GM18519 (cell line): ENCODE measurements around the gene CCL23.
"Not testable (repeated sequence)": the region's sequence is repeated elsewhere in the genome, so short reads cannot be mapped to it uniquely, and the experiment has no call there.

Experiments used
- ATAC-seq: cut with Tn5 transposase; IDR thresholded peaks from one replicate; pipeline ENCODE4 v1.9.1; 2021; ENCODE audit warnings: mild to moderate bottlenecking, moderate library complexity; ENCODE audit not compliant: unreplicated experiment, low FRiP score

CCL23 gene

DNA sequence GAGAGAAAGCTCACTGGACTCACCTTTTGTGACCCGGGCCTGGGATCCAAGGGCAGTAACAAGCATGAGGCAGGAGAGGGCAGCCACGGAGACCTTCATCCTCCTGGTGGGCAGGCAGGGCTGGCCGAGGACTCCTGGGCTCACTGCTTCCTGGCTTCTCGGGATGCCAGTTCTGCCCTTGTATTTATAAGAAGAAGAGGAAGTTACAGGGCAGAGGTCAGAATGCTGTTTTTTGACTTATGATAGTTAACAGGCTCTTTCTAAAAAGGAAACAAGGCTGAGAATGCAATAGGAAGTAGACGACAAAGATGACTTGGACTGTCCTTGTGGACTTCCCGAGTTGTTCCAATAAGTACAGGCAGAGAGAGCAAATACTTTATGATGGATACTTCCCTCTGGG, at the start of gene CCL23:
CCL23 (minus strand) TSS at position 174 of the 400 bp plus-strand sequence; CDS start at position 99, 75 bp downstream.
- ATAC-seq, result no peak

DNA sequence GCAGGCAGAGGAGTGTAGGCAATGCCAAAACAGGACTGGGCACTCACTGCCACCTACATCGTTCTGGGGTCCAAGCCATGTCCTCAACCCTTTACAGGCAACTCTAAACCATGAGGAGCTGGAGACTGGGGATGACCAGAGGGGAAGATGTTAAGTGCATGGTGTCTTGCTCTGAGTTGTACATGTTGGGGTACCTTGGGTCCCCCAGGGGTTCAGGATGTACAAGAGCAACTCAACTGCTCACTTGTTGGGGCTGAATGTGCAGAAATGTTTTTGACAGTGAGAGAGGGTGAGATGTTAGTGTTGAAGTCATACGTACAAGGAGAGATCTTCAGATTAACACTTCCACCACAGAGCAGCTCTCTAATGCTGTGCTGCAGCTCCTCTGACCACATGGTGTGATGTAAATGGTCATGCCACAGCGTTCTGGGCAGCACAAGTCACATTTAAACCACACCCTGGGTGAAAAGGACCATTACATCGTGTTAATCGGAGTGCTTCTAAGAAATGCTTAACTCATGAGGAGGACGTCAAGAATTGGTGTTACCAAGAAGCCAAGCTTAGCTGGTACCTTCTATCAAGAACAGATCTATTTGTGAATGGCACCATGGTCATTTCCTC, 48.7 kb upstream of the CCL23 start:
- no peak for ATAC-seq

- ATAC-seq, result no peak
These were observed 46.2 kb upstream of the CCL23 start, which contains the start of gene CCL18 for GRCh38 chr17:36063786-36064541. Gene CCL18 (plus strand): TSS chr17:36064272. CDS start chr17:36064343, 71 bp downstream.

DNA sequence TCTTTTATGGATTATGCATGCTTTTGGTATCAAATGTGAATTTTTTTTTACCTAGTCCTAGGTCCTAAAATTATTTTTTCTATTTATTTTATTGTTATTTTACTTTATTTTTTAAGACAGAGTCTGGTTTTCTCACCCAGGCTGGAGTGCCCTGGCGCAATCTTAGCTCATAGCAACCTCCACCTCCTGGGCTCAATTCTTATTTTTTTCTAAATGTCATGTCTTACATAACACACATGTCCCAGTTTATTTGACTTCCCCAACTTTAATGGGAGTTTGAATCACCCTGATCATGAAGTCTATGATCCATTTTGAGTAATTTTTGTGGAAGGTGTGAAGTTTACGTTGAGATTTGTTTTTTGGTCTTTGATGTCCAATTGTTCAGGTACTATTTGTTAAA, 43.0 kb upstream of the CCL23 start:
- ATAC-seq, result no peak

DNA sequence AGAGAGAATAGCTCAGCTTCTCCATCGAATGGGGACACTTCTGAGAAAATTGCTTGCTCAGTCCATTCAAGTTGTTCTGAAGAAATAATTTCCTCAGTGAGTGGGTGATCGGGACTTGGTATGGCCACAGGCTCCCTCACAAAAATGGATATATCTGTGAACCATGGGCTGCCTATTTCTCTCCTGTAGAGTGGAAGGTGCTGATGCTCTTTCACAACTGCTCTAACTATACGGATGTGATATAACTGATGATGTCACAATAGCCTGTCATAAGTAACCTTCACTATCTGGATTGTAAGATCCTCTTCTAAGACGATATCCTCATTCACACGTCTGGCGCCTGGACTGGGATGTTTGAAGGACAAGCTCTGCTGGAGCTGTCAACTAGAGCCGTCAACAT, 41.6 kb upstream of the CCL23 start:
- no peak for ATAC-seq

DNA sequence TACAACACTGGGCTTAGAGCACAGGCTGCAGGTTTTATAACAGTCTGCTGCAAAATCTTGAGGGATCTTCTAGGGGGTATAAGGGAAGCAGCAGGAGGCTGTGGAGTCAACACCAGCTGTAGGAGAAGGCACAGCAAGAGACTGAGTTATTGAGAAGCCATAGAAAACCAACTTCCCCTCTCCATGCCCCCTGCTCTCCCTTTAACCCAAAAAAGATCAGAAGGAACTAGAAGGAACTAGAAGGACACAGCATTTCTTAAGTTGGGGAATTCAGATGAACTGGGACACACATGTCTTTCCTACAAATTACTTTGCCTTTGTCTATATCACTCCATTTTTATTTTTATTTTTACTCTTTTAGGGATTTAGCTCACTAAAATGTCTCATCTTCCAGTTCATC, 40.1 kb upstream of the CCL23 start:
- no peak for ATAC-seq

DNA sequence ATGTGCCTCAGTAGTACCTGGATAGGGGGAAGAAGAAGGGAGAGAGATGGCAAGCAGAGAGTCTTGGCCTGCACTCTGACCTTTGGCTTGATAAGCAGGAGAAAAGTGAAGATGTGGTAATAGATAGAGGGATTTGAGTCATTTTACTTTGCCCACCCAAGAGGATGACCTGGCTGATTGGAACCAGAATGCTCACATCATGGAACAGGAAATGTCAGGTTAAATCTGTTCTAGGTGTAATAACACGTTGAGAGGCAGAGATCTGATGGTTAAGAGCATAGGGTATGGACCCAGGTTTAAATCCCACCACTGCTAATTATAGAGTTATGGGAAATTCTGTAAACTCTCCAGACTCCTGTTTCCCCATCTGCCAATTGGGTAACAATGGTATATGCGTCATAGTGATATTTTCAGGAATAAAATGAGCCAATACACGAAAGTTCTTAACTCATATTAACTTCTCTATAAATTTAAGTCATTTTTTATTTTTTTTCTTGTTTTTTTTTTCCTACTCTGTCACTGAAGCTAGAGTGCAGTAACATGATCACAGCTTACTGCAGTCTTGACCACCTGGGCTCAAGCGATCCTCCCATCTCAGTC, 38.2 kb upstream of the CCL23 start:
- no peak for ATAC-seq

DNA sequence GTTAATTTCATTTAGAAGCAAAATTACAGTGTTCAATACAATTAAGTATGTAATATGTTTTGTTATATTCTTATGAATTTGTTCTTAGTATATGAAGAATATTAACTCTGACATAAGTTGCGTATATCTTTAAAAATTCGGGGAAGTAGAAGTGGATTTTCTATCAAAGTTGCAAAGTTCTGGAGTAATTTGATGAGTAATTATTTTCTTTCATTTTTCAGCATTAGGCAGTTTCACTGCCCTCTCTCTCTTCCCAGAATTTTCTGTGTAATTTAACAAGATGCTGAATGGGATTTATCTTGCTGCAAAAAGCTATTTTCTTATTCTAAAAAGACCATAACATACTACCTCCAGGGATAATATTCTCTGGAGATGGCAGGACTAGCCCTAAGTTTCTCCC, 37.4 kb upstream of the CCL23 start:
- no peak for ATAC-seq

GRCh38 chr17:36049643-36050042, 31.9 kb upstream of the CCL23 start:
- no peak for ATAC-seq

DNA sequence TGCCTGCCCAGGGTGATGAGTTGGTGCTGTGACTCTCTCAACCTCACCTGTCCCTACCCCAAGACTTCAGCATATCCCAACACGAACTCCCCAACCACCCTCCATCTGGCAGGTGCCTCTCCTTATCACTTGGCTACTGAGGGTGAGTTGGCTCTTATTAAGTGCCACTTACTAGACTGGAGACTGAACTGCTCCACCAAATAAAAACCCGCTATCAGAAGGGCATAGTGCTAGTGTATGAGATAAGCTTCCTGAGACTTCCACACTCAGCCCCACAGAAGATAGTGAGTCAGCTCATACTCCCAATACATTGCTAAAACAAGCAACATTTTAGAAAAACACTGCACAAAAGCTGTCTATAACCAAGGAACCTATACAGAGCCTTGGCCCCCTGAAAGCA, 30.3 kb upstream of the CCL23 start:
- ATAC-seq, result no peak

DNA sequence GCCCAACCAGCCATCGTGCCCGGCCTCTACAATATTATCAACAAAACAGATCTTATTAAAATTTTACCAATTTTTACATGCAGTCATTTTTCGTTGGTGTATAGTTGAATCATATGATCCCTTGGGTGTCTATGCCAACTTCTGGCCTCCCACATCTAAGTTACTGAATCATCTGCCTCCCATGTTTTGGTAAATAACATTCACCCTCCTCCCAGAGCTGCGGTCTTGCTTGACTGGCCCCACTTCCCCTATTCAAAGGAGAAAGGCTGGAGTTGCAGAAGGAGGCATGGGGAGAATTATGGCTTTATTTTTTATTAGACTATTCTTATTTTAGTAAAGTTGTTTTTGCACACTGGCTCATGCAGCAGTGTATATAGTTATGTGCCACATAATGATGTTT, 18.5 kb upstream of the CCL23 start:
- no peak for ATAC-seq

GRCh38 chr17:36034127-36034526, 16.4 kb upstream of the CCL23 start:
- no peak for ATAC-seq

DNA sequence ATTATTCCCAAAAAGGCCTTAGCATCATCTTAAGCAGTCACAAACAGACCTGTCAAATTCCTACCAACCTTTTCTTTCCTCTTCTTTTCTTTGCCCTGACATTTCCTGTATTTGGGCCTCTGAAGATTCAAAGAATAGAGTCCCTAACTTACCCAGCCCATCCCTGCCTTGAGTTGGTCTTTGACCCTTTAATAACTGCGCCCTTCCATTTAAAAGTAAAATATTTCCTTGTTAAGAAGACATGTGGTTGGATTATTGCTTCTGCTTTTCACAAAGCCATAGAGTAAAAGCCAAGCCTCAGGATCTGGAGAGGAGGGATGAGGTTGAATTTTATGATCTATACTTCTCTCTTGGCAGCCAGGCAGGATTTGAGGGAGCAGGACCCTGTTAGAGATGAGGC, 13.2 kb upstream of the CCL23 start:
- ATAC-seq, result no peak

DNA sequence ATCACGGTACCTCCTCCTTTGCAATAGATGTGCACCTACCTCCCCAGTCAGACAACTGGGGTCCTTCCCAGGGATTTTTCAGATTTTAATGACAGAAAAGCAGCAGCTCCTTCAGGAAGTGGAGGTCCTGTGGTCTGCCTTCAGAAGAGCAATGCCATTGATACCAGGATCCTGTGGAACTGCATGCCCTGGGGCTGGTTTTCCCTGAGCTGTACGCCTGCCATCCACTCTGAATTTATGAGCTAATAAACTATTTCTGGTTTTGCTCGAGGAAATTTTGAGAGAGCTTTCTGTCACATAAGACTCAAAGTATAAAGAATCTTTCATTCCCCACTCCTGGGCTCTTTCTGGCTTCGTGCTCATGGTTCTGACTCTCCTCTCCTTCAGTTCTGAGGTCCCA, 10.0 kb upstream of the CCL23 start:
- ATAC-seq, result no peak

DNA sequence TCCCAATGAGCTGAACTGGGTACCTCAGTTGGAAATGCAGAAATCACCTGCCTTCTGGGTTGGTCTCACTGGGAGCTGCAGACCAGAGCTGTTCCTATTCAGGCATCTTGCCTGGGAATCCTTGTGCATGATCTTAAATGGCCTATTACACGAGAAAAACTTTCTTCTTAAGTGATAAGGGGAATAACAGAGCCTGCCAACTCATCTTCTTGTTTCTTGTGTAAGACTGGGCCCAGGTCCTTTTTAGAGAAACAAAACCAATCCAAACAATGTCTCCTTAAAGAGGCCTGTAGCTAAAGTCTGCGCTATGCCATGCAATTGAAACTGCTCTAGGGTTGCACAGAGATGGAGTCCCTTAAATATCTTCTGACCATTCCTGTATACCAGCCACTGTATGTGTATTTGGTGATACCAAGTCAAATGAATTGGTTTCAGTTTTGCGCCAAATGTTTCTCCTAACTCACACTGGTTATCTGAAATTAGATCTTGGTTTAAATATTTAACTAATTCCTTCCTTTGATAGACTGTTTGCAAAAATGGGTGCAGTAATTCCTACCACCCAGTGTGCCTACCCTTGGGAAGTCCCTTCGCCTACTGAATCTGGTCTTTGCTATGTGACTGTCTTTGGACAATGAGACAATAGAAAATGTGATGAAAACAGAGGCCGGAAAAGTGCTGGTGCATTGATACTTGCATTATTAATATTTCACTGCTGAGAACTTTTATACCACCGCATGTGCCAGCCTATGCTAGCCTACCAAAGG, 6.5 kb upstream of the CCL23 start:
- no peak for ATAC-seq

DNA sequence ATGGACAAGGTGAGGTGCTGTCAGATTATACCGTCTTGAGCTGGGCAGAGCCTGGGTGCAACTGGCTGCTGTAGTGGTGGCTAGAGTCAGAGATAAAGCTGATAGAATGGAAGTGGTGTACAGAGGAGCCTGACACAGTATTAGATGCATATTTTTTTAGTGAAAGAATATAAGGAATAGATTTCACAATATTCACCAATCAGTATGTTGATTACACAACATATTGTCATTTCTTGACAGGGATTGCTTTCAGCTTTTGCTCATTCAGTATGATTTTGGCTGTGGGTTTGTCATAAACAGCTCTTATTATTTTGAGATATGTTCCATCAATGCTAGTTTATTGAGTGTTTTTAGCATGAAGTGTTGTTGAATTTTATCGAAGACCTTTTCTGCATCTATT, 1.7 kb upstream of the CCL23 start:
- no peak for ATAC-seq

DNA sequence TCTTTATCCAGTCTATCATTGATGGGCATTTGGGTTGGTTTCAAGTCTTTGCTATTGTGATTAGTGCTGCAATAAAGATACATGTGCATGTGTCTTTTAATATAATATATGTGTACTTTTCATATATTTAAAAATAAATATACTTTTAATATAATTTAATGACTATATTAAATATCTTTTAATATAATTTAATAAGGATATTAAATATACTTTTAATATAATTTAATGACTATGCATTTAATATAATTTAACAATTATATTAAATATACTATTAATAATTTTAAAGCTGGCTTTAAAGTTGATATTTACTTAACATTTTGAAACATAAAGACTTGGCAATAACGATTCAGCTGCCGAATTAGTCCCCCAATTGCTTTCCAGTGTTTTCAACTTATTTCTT, 1.2 kb downstream of the CCL23 start:
- ATAC-seq, result no peak

DNA sequence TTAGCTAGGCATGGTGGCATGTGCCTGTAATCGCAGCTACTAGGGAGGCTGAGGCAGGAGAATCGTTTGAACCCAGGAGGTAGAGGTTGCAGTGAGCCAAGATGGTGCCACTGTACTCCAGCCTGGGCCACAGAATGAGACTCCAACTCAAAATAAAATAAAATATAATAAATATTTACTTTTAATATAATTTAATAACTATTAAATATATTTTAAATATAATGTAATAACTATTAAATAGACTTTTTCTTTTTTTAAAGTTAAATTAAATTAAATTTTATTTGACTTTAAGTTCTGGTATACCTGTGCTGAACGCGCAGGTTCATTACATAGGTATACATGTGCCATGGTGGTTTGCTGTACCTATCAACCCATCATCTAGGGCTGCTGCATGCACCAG, 1.9 kb downstream of the CCL23 start:
- not testable (repeated sequence) for ATAC-seq

- ATAC-seq, result no peak
These were observed 2.8 kb downstream of the CCL23 start for GRCh38 chr17:36014946-36015345.

DNA sequence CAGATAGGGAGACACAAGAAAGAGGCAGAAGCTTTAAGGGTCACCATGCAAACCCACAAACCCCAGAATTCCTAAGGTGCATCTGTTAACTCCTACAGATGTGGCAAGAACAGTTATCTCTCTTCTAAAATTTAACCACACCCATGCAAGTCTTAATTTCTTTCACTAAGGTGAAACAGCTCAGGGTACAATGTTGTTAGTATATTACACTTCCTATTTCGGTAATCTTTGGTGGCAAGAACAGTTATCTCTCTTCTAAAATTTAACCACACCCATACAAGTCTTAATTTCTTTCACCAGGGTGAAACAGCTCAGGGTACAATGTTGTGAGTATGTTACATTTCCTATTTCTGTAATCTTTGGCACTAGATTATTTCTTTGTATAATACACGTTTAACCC, 6.6 kb downstream of the CCL23 start:
- ATAC-seq, result no peak

DNA sequence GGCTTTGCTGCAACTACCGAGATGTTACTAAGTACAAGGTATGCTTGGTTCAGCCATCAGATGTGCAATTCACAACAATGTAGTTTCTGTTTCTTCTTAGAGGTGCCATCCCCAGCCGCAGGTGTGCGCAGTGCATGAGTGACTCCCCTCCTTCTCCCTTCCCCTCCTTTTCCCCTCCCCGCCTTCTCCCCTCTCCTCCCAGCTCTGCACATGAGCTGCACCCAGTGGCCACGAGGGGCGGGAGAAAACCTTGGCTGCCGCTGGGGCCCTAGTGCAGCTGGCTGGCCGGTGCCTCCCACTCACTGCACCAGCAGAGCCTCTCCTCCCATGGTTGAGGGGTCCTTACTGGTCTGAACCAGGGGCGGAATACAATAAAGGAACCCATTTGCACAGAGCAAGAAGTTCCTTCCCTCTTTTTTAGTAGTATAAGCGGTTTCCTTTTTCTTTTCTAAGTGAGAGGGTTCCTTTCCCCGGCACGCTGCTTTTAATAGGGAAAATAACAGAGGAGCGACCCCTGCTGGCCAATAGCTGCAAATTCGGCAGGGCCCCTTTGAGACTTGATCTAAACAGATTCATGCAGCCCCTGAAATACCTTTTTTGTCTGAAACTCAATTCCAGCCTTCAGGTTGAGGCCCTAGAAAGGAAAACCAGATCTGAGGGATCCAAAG, 8.6 kb downstream of the CCL23 start:
- ATAC-seq, result no peak
